Measurements from ENCODE around the gene SLC22A25.

DNA sequence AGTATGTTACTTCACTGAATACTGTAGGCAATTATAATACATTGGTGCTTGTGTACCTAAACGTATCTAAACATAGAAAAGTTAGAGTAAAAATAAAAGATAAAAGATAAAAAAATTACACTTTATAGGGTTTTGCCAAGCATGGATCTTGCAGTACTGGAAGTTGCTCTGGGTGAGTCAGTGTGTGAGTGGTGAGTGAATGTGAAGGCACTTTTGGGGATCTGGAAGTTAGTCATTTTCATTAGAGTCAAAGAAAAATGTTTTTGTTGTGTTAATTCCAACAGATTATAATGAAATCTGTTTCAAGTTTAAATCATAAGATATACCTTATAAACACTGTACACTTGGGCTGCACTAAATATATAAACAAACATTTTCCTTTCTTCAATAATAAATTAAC, 3.3 kb downstream of the SLC22A25 start:
- no peak for TF ChIP-seq SMC3 (IDR thresholded peaks at IDR 0.05; ENCODE audit: low read depth, low read length)
- TF ChIP-seq, protein P1, sequence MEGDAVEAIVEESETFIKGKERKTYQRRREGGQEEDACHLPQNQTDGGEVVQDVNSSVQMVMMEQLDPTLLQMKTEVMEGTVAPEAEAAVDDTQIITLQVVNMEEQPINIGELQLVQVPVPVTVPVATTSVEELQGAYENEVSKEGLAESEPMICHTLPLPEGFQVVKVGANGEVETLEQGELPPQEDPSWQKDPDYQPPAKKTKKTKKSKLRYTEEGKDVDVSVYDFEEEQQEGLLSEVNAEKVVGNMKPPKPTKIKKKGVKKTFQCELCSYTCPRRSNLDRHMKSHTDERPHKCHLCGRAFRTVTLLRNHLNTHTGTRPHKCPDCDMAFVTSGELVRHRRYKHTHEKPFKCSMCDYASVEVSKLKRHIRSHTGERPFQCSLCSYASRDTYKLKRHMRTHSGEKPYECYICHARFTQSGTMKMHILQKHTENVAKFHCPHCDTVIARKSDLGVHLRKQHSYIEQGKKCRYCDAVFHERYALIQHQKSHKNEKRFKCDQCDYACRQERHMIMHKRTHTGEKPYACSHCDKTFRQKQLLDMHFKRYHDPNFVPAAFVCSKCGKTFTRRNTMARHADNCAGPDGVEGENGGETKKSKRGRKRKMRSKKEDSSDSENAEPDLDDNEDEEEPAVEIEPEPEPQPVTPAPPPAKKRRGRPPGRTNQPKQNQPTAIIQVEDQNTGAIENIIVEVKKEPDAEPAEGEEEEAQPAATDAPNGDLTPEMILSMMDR (IDR thresholded peaks at IDR 0.05), result no peak
- TF ChIP-seq GABPA (IDR thresholded peaks at IDR 0.05; ENCODE audit: low read depth), result no peak
- no peak for TF ChIP-seq ELF1 (IDR thresholded peaks at IDR 0.05)

All from SK-N-SH (cell line).